WI38 (cell line): ENCODE results near the gene SPTAN1.
"Not testable (repeated sequence)": the region's sequence is repeated elsewhere in the genome, so short reads cannot be mapped to it uniquely, and the experiment has no call there.

ENCODE experiments used
- H3K4me3 ChIP-seq: 2 replicates; pipeline ENCODE4 v1.5.1; 2011; ENCODE audit warnings: low read depth, mild to moderate bottlenecking, control low read depth, low read length
- TF ChIP-seq, protein P1 (sequence below): IDR thresholded peaks from 2 replicates; pipeline ENCODE4 v1.5.1; 2012; ENCODE audit warnings: low read depth, mild to moderate bottlenecking, control low read depth, low read length

Gene SPTAN1

DNA sequence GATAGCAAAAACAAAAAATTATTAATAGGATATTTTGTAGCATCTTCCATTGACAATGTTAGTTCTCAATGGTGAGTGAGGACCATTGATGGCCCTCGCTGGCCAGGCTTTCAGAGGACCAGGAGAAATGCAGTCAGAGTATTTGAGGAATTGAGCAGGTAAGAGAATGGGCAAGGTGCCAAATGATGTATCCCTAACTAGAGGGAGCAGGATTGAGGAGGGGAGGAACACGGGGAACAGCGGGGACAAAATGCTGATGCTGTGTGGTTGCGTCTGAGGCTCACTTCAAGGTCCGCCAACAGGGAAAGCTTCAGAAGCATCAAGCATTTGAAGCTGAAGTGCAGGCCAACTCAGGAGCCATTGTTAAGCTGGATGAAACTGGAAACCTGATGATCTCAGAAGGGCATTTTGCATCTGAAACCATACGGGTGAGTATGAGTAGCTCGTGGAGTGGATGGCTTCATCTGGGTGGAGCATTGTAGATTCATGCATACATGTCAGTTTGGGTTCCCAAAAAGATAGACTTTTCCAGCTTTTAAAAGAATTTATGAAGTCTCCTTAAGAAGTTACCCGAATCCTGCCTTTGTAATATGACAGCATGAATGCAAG is 16.2 kb downstream of the SPTAN1 start:
- TF ChIP-seq, protein P1, sequence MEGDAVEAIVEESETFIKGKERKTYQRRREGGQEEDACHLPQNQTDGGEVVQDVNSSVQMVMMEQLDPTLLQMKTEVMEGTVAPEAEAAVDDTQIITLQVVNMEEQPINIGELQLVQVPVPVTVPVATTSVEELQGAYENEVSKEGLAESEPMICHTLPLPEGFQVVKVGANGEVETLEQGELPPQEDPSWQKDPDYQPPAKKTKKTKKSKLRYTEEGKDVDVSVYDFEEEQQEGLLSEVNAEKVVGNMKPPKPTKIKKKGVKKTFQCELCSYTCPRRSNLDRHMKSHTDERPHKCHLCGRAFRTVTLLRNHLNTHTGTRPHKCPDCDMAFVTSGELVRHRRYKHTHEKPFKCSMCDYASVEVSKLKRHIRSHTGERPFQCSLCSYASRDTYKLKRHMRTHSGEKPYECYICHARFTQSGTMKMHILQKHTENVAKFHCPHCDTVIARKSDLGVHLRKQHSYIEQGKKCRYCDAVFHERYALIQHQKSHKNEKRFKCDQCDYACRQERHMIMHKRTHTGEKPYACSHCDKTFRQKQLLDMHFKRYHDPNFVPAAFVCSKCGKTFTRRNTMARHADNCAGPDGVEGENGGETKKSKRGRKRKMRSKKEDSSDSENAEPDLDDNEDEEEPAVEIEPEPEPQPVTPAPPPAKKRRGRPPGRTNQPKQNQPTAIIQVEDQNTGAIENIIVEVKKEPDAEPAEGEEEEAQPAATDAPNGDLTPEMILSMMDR, result no peak
- no peak overlapping the region for H3K4me3 ChIP-seq

DNA sequence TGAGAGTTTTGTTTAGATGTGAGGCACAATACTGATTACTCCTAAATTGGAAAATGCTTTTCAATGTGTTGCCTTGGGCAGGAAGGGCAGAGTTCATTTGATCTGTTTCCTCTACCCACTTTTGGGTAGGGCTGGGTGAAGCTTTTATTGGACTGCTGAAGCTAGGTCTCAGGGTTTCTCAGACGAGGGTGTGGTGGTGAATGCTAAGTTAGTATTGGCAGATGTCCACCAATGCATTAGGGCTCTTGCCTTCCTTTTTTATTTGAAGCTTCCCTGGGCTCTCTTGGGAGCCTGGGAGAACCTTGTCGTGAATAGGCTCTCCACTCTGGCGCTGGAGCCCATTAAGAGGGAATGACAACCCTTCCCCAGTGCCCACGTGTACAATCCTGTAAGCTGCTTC is 23.1 kb downstream of the SPTAN1 start:
- H3K4me3 ChIP-seq, result no peak overlapping the region
- TF ChIP-seq, protein P1, result no peak

DNA sequence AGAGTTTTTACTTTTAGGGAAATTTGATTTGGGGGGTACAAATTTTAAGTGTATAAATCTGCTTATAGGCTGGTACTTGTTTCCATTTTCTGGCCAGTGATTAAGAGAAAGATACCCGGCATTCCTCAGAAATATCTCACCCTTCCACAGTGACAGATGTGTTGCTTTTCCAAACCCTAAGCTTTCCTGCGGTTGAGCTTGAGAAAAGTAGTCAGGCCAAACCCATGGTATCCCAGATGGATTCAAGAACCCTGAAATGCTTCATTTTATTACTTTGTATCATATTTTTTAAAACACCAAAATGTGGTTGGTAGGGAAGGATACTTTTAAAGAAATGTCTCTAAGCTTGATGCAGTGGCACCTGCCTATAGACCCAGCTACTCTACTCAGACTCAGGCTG is 23.5 kb downstream of the SPTAN1 start:
- H3K4me3 ChIP-seq, result no peak overlapping the region
- TF ChIP-seq, protein P1, result no peak

DNA sequence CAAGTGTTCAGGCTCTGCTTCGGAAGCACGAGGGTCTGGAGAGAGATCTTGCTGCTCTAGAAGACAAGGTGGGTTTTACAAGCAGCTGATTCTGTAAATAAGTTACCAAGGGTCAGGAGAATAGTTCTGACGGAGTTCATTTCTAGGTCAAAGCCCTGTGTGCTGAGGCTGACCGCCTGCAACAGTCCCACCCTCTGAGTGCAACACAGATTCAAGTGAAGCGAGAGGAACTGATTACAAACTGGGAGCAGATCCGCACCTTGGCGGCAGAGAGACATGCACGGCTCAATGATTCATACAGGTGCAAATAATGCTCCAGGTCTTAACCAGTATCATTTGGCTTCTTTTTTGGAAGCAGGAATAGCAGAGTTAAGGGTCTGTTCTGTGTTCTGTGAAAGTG is 24.8 kb downstream of the SPTAN1 start:
- TF ChIP-seq, protein P1, result no peak

DNA sequence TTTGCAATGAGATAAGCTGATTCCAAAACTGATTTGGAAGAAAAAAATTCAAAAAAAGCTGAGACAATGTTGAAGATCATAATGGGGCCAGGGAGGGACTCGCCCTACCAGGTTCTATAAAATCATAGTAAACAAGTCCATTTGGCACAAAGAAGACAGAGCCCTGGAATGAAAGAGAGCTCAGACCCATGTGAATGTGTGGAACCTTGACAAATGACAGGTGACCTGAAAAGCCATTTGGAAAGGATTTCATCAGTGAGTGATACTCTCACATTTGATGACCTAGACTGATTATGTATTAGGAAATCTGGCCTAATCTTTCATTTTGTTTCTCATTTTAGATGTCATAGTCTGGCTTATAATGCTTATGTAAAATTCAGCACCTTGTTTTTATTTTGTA is 26.8 kb downstream of the SPTAN1 start:
- no peak overlapping the region for H3K4me3 ChIP-seq
- TF ChIP-seq, protein P1, result no peak

More for the DNA sequence above, 24.8 kb downstream of the SPTAN1 start:
- H3K4me3 ChIP-seq, result no peak overlapping the region

DNA sequence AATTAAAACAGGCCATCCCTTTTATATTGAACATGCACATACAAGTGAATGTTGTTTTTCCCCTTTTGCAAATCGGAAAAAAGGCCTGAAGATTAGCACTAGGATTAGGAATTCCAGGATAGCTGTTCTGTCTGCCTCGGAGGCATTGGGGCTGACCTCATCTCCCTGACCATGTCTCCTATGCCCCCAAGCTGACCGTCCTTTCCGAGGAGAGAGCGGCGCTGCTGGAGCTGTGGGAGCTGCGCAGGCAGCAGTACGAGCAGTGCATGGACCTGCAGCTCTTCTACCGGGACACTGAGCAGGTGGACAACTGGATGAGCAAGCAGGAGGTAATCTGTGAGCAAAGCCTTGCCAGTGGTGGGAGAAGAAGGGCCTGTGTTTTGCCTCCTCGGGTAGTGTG is 28.3 kb downstream of the SPTAN1 start:
- no peak overlapping the region for H3K4me3 ChIP-seq
- TF ChIP-seq, protein P1, result no peak

DNA sequence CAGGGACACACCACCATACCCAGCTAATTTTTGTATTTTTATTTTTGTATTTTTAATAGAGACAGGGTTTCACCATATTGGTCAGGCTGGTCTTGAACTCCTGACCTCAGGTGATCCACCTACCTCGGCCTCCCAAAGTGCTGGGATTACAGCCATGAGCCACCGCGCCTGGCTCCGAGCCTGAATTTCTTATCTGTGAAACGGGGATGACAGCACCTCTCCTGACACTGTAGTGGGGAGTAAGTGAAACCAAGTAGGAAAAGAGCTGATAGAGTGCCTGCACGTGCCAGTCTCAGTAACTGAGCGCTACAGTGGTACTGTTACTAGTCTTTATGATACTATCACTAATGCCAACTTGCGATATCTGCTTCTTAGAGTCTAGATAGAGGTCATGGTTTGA is 32.8 kb downstream of the SPTAN1 start:
- not testable (repeated sequence) for H3K4me3 ChIP-seq

DNA sequence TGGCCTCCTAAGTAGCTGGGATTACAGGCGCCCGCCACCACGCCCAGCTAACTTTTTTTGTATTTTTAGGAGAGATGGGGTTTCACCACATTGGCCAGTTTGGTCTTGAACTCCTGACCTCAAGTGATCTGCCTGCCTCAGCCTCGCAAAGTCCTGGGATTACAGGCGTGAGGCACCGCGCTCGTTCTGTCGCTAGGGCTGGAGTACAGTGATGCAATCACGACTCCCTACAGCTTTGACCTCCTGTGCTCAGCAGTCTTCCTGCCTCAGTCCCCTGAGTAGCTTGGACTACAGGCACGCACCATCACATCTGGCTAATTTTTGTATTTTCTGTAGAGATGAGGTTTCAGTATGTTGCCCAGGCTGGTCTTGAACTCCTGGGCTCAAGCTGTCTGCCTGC is 34.5 kb downstream of the SPTAN1 start:
- H3K4me3 ChIP-seq, result not testable (repeated sequence)

DNA sequence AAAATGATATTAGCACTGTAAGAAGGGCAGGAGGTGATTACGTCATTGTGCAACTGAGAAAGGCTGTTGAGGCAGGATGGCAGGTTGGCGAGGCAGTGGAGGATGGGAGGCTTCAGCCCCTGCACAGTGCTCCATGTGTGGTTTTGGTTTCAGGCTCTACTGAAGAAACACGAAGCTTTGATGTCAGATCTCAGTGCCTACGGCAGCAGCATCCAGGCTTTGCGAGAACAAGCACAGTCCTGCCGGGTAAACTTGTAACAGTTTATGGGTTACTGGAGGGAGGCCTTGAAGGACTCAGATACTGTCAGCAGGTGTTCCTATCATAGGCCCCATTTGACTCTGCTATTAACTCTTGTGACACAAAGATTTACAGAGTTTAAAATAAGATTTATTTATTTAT is 35.1 kb downstream of the SPTAN1 start:
- no peak overlapping the region for H3K4me3 ChIP-seq
- TF ChIP-seq, protein P1, result no peak
